HG02759 (cell line): Measurements from ENCODE around the gene PIP4K2C.
A peak's percentile ranks its signal among the peaks of the same experiment; 100 is the strongest.
"Not testable (repeated sequence)": the region's sequence is repeated elsewhere in the genome, so short reads cannot be mapped to it uniquely, and the experiment has no call there.

ENCODE experiments used
- ATAC-seq: cut with Tn5 transposase; IDR thresholded peaks from one replicate; pipeline ENCODE4 v1.9.1; 2021; ENCODE audit warnings: mild to moderate bottlenecking, moderate library complexity; ENCODE audit not compliant: unreplicated experiment

The PIP4K2C gene

DNA sequence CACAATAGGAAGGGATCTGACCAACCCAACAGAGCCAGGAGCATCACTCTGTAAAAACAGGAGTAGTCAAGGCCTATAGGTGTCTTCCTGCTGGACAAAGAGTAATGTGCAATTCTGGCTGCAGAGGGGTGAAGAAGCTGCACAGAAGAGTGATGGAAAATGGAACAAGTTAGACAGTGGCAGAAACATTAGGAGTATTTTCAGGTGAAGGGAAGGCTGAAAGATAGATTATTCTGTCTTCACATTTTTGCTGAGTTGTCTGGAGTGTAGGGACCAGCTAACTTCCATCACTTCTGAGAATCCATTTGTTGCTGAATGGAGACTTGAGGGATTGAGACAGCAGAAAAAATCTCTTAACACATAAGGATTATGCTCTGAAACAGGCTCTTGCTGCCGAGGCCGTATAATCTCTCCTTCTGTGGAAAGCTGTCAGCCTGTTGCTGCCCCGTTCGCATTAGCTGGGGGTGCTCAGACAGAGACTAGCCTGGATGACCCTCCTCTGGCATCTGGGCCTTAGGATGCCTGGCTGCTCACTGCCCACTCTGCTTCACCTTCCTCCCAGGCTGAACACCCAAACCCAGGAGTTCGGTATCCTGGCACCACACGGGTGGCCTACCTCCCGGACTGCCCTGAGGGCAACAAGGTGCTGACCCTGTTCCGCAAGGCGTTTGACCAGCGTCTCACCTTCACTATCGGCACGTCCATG is 17.1 kb downstream of the PIP4K2C start:
- no peak for ATAC-seq

DNA sequence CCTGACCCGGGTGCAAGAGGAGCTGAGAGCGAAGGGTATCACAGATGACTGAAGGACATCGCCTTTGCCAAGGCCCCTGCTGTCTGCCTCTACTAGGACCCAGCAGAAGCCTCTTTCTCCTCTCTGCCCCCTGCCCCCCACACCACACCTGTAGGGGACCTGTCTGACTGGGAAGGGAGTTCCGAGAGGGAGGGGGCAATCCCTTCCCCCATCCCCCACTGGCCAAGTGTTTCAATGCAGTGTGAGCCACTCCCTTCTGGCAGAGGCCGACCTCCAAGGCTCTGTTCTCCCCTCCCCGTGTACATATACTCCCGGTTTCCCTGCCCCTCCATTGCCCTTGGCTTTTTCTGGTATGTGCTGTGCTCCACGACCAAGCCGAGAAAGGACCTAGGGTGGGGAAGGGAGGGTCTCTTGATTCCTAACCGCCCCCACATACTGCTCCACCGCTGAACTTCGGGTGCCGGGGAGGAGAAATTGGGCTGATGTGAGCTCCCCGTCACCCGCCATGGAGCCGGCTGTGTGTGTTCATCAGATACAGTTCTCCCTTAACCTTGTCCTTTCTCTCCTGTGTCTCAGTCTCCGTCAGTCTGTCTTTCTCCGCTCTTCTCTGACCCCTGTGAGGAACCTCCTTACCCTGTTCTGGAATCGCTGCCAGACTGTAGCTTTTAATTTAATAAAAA is 18.2 kb downstream of the PIP4K2C start:
- no peak for ATAC-seq

- ATAC-seq: no peak
Observed at GRCh38 chr12:57609781-57610553, 19.0 kb downstream of the PIP4K2C start.

DNA sequence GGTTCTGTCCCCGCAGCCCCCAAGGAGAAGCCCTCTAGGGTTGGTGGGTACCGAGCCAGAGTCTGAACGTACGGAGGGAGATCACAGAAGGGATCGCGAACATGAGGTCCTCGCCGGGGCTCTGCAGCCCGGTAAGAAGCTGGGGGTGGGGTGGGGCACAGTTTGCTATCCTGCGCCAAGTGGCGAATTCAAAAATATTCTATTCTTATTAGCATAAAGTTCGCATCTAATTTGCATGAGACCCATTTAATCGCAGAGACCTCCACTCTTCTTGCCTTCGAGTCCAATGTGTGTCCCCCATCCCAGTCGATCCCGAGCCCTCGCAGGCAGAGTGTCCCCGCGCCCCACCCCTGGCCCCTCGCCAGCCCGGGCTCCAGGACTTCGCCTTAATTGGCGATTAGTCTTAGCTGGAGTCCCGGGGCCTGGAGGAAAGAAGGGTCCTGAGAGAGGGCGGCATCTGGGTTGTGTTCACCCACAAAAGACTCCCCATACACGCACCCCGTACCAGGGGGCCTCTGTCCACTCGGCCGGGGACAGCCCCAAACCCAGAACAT is 19.6 kb downstream of the PIP4K2C start:
- no peak for ATAC-seq

- ATAC-seq: peak; percentile 60
Observed at GRCh38 chr12:57611108-57611826, 20.3 kb downstream of the PIP4K2C start, which contains the start of gene ARHGEF25. ARHGEF25 (plus strand) TSS chr12:57611435; CDS start chr12:57611895, 460 bp downstream.

DNA sequence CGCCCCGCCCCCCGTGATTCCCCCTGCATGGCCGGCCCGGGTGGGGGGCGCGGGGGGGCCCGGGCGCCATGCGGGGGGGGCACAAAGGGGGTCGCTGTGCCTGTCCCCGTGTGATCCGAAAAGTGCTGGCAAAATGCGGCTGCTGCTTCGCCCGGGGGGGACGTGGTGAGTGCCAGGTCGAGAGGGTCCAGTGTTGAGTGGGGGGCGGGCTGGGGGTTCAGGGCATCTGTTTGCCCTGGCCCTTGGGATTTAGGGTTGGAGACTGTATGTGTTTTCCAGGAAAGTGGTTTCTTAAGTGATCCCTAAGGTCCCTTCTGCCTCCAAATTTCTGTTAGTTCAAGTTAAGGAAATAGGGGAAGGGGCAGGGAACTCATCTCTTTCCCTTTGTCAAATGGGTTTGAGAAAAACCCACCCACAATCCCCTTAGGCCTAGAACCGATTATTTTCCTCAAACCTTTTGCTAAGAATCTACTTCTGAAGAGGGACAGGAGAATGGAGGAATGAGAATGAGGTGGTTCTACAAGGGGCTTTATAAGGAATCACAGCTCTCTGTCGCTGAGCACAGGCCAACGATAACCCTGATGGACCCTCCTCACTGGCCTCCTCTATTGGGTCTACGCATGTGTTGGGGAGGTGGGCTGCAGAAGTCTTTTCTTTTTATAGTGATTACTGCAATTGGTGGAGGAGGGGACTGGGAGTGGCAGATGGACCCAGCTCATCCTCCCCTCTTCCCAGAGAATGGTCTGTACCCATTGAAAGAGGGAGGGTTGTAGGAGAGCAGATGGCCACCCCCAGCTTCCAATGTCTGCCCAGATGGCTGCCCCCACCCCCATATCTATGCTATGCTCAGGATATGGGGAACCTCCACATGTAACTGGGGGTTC is 21.1 kb downstream of the PIP4K2C start:
- no peak for ATAC-seq

DNA sequence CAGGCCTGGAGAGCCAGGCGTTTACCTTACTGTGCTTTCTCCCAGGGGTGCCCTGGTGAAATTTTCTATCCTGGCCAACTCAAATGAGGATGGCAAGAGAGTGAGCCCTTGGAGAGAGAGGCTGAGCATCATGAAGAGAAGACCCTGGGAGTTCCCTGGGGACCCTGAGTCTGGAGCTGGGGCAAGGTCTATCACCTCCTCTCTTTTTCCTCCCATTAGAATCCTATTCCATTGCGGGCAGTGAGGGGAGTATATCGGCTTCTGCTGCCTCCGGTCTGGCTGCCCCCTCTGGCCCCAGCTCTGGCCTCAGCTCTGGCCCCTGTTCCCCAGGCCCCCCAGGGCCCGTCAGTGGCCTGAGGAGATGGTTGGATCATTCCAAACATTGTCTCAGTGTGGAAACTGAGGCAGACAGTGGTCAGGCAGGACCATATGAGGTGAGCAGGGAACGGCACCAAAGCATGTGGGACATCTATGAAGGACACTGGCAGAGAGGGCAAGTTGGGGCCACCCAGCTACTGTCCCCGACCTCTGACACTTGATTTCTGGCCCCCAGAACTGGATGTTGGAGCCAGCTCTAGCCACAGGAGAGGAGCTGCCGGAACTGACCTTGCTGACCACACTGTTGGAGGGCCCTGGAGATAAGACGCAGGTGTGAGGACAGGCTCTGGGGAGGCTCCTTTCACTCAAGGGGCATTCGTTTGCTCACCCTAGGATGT is 21.9 kb downstream of the PIP4K2C start:
- no peak for ATAC-seq

GRCh38 chr12:57613427-57614109 is 22.6 kb downstream of the PIP4K2C start:
- ATAC-seq: no peak

DNA sequence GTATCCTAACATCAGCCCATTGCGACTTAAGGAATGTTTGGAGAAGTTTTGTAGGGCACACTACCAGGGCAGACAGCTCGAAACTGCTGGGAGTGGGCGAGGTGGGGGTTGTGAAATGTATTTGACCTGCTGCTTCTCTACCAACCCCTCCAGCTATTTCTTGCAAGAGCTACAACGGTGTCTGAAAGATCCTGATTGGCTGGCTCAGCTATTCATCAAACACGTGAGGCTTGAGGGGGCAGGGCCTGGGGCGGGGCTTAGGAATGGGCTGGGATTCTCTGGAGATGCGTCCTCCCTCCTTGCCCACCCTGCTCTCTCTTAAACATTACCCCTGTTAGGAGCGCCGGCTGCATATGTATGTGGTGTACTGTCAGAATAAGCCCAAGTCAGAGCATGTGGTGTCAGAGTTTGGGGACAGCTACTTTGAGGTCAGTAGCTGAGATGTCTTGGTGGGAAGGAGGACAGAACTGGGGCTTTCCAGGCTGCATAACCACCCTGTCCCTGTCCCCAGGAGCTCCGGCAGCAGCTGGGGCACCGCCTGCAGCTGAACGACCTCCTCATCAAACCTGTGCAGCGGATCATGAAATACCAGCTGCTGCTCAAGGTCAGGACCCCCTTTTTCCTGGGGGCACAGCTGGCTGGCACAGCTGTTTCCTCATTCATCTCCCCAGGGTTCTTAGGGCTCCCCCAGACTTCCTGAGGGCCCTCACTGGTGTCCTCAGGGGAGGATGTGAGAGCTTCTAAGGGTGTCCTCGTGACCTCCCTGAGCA is 23.4 kb downstream of the PIP4K2C start:
- ATAC-seq: peak; percentile 62

DNA sequence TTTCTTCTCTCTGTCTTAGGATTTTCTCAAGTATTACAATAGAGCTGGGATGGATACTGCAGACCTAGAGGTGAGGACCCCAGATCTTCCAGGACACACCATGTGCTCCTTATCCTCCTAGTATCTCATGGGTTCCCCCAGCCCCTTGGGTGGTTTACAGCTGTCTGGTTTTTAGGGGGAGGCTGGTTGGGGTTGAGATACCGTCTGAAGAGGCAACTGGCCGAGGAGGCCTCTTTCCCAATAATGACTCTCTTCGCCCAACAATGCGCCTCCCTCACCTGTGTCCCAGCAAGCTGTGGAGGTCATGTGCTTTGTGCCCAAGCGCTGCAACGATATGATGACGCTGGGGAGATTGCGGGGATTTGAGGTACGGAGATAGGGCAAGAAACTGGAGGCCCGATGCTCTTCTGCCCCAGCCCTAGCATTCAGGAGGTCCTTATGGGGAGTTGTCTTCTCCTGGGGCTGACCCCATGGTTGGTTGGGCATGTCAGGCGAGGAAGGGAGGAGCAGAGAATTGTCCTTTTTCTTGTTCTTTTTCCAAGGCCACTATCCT is 24.0 kb downstream of the PIP4K2C start:
- ATAC-seq: no peak

- ATAC-seq: no peak
Observed at GRCh38 chr12:57615637-57616036, 24.6 kb downstream of the PIP4K2C start.

GRCh38 chr12:57616383-57617101 is 25.6 kb downstream of the PIP4K2C start:
- no peak for ATAC-seq

GRCh38 chr12:57617942-57618341 is 26.9 kb downstream of the PIP4K2C start:
- no peak for ATAC-seq

DNA sequence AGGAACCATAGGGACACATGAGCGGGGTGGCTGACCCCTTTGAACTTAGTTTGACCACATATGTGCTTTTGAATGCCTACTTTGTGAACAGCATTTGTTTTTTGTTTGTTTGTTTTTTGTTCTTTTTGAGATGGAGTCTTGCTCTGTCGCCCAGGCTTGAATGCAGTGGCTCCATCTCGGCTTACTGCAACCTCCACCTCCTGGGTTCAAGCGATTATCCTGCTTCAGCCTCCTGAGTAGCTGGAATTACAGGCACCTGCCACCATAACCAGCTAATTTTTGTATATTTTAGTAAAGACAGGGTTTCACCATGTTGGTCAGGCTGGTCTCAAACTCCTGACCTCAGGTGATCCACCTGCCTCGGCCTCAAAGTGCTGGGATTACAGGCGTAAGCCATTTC is 27.4 kb downstream of the PIP4K2C start:
- ATAC-seq: not testable (repeated sequence)

GRCh38 chr12:57618966-57619433 is 28.0 kb downstream of the PIP4K2C start:
- ATAC-seq: no peak

- no peak for ATAC-seq
Observed at GRCh38 chr12:57619434-57620244, 28.6 kb downstream of the PIP4K2C start.
